T-helper 2 cell treated with Interferon-gamma antibody and Interleukin-4, amounts not matched to agents 100 ng/mL and 5 ng/mL, for 36 hours (primary cell): ENCODE data around the gene CLHC1. TPM values are rescaled to one million over a fixed set of nuclear protein-coding genes. Genes with fewer than 3 reads are reported as not detected.
"Not testable (repeated sequence)": the region's sequence is repeated elsewhere in the genome, so short reads cannot be mapped to it uniquely, and the experiment has no call there.

ENCODE experiments used
- intact Hi-C: fragments of 100-400 bp; cut with micrococcal nuclease; formaldehyde crosslinking; loops from one replicate; pipeline ENCODE4 v1.15.1; 2023
- total RNA-seq: library from RNA; stranded (reverse); gene quantifications from 2 replicates; pipeline ENCODE4 v1.2.3, GENCODE V29; 2022

CLHC1 gene
- total RNA-seq, 1 donor from 2014 or later = 14.6 TPM

DNA sequence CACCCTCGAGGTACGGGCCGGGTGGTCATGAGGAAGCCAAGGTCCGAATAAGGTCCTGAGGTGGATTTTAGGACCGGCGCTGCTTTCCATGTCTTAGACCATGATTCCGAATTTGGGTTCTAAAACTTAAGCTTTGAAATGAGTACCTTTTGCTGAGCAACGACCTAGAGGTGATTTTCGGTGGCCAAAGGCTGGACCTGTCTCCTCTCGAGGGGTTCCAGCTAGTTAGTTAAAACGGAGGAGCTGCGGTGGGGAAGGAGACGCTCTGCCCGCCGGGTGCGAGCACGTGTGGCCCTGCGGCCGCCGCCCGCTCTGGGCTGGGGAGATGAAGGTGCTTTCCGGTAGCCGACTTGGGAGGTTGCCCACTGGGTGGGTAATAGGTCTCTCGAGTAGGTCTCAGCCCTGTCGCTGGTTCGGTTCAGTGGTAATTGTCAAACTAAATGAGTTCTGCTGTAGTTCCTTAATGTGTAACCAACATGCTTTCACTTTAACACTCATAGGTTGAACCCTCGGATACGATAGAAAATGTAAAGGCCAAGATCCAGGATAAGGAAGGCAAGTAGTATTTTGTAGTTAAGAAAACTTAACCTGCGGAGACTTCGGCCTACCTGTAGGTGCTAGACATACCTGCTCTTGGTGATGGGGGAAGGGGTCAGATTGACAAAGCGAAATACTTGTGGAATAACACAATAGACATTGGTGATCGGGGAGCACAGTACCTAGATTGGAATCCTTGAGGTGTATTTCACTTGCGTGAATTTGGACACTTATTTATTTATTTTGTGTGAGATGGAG, 967 bp upstream of the CLHC1 start:
- intact Hi-C loops = loop anchor here (1.0 to 5.0 kb wide), 10 partner anchors 10 to 1466 kb away; partner anchors contain the start of genes CFAP36, CHAC2, EML6 and MTIF2

DNA sequence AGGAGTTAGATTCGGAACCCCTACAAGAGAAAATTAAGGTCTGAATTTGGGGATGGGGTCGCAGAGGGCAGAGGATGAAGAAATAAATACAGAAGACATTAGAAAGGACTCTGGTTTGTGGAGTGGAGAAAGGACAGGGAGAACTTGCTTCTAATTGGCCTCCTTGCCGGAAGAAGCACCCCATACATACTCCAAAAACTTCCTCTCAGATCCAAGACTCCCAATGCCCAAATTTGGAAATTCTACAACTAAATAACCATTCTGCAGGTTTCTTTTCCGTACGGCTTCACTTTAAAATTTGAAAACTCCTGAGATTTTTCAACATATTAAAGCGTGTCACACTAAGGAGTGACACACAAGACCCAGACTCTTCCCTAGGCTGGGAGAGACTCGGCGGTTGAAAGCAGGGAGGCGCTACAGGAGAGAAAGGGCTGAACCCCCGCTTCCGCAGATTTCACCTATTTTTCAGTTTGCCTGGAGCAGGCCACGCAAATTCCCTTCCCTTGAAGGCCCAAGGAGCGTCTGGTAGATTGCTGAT, 478 bp downstream of the CLHC1 start:
- intact Hi-C loops = loop anchor here (1.0 to 5.0 kb wide), 10 partner anchors 8 to 1464 kb away; partner anchors contain the start of genes CFAP36, CHAC2, EML6 and MTIF2

DNA sequence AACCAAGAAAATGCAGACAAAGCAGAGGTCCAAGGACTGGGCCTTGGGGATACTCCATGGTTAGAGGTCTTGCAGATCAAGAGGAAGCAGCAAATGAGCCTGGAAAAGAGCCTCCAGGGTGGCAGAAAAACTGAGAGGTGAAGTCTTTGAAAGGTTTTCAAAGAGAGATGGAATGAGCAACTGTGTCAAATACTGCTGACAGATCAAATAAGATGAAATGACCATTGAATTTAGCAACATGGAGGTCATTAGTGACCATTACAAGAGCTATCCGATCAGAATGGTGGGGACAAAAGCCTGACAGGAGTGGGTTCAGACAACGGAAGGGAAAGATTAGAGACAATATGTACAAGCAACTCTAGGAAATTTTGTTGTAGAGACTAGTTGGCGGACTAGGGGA, 1.5 kb downstream of the CLHC1 start:
- intact Hi-C loops = loop anchor here (5.0 kb wide), 3 partner anchors 302 to 1463 kb away; partner anchors contain the start of gene CHAC2

DNA sequence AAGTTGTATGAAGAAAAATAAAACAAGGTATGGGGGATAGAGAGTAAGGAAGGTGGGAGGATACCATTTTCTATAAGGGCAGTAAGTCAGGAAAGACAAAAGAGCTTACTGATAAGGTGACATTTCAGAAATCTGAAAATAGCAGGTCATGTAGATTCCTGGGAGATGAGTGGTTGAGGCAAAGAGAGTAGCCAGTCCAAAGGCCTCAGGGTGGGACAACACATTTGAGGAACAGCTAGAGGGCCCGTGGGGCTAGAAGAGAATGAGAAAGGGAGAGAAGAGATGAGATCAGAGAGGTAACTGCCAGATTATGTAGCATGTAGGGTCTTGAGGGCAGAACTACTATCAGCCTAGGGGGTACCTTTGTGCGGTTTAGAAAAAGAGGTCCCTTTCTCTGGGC, 2.9 kb downstream of the CLHC1 start:
- intact Hi-C loops = no loop called here

DNA sequence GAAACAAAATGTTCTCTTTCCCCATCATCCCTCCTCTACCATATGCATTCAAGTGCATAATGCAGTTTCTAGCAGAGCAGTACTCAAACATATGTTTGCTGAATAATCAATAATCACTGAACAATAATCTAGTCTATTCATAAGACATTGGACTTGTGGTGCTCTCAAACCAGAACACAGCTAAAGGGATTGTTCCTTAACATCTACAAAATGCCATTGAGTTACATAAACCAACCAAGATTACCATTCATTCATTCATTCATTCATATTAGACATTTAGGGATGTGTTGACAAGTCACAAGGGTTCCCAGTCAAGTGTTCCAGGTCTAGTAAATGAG, 3.9 kb downstream of the CLHC1 start:
- intact Hi-C loops = loop anchor here (1.0 kb wide), 1 partner anchor 191 kb away; the partner anchor contains the start of gene CCDC88A

DNA sequence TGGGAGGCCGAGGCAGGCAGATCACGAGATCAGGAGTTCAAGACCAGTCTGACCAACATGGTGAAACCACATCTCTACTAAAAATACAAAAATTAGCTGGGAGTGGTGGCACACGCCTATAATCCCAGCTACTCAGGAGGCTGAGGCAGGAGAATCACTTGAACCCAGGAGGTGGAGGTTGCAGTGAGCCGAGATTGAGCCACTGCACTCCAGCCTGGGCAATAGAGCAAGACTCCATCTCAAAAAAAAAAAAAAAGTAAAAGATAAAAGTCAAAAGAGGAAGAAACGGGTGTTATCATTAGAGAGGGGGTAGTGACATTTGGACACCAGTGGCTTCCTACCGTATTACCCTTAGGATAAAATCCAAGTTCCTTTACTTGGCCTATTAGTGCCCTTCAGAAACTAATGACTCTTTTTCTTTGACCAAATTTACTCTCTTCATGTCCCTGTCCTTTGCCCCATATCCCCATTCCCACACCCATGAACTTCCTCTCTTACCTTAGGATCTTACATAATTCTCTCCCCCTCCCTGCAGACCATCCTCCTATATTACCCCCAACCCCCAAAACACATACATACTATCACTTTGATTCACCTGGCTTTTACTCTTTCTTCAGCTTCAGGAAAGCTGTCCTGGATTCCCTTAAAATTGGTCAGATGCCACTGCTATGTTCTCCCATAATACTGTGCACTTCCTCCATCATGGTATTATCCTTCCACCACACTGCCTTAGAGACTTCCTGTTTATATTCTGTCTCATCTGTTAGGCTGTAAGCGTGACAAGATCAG, 4.5 kb downstream of the CLHC1 start:
- intact Hi-C loops = loop anchor here (1.0 kb wide), 1 partner anchor 192 kb away; the partner anchor contains the start of gene CCDC88A

DNA sequence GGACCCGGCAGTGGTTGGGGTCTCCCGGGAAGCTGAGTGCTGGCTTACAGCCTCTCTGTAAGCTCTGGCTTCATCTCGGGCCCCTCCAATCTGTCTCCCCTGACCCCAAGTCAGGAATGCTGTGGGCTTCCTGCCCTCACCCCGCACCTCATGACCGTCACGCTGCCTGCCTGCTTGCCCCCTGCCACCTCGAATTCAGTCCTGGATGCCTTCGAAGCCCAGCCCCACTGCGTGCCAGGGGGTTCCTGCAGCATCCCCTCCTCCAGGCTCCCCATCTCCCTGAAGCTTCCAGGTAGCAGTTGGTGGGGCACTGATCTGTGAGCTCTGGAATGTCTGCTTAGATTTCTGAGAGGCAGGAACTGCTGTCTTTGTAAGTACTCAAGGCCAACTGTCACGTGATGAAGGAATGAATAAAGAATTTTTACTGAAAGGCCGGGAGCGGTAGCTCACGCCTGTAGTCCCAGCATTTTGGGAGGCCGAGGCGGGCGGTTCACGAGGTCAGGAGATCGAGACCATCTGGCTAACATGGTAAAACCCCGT, 6.5 kb downstream of the CLHC1 start:
- intact Hi-C loops = no loop called here

DNA sequence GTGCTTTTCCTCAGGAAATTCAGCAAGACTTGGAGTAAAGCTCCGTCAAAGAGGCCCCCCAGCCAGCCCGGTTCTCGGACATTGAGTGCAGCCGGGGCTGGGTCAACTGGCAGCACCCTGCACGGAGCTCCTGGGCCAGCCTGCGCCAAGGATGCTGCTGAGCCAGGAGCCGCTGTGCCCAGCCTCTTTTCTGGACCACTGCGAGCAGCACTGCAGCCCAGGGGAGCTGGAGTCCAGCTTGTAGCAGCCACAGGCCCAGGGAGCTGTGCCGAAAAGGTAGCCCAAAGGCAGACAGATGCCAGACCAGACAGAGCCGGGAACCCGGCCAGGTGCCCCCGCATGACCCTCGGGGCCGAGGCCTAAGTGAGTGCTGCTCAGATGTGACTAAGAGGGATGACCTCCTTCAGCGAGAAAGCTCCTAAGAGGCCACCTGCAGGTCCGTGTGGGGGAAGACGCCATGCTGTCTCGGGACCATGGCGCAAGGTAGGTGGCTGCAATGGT, 7.3 kb downstream of the CLHC1 start:
- intact Hi-C loops = loop anchor here (5.0 kb wide), 1 partner anchor 93 kb away; no protein-coding TSS in a partner anchor

DNA sequence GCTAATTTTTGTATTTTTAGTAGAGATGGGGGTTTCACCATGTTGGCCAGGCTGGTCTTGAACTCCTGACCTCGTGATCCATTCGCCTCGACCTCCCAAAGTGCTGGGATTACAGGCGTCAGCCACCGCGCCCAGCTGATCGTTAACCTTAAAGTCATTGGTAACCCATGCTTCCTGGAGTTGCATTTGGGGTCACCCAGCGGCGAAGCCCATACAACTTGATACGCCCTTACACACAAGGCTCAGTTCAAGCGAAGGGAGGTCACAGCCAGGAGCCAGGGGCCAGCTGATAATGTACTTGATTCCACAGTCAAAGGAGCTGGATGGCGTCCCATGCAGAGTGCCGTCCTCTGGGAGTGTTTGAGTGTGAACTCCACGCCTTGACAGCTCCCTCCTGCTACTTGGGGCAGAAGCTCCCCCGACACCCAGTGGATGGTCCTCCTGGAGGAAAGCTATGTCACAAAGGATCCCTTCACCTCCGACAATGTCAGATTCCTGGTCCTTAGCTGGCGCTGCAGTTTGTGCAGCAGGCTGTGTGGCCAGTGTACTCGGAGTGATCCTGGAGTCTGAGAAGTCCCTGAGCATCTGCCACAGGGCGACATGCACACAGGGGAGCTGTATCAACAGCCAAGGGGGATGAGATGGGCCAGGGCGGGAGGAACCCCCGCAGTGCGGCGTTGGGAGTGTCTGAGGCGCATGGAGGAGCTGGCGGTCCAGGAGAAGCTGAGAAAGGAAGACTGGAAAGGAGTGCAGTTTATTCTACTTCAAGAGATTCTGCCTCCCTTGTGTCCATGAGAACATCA, 7.9 kb downstream of the CLHC1 start:
- intact Hi-C loops = loop anchor here (1.0 to 5.0 kb wide), 2 partner anchors 8 to 92 kb away; partner anchors contain the start of genes CLHC1 and RPS27A

DNA sequence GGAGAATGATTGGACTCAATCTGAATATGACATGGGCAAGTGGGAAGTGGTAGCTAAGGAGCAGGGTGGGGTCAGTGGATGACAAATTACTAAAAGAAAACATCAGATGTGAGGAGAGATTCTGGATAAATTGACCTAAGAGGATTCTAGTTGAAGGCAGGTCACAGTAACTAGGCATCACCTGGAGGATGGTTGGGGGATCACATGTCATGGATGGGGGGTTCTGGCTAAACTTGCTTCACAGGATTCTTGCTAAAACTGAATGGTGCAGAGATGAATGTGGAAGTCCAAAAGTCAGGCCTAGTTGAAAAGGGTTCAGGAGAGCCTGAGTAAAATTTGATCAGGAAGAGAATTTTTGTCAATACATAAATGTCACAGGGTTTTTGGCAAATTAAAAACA, 18.3 kb downstream of the CLHC1 start:
- intact Hi-C loops = no loop called here

DNA sequence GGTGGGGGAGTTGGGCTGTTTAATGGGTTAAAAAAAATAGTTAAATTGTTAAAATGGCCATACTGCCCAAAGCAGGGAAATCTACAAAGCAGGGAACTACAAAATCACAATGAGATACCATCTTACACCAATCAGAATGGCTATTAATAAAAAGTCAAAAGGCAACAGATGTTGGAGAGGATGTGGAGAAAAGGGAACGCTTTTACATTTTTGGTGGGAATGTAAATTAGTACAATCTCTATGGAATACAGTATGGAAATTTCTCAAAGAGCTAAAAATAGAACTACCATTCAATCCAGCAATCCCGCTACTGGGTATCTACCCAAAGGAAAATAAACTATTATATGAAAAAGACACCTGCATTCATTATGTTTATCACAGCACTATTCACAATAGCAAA, 27.1 kb downstream of the CLHC1 start:
- intact Hi-C loops = no loop called here

DNA sequence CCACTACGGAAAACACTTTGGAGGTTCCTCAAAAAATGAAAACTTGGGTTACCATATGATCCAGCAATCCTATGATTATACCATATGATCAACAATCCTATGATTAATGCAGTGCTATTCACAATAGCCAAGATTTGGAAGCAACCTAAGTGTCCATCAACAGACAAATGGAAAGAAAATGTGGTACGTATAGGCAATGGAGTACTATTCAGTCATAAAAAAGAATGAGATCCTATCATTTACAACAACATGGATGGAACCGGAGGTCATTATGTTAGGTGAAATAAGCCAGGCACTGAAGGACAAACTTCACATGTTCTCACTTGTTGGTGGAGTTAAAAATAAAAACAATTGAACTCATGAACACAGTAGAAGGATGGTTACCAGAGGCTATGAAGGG, 27.6 kb downstream of the CLHC1 start:
- intact Hi-C loops = no loop called here

DNA sequence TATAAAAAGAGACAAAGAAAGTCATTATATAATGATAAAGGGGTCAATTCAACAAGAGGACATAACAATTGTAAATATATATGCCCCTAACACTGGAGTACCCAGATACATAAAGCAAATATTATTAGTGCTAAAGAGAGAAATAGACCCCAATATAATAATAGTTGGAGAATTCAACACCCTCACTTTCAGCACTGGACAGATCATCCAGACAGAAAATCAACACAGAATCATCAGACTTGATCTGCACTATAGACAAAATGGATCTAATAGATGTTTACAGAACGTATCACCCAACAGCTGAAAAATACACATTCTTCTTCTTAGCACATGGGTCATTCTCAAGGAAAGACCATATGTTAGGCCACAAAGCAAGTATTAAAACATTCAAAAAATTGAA, 31.7 kb downstream of the CLHC1 start:
- intact Hi-C loops = no loop called here

DNA sequence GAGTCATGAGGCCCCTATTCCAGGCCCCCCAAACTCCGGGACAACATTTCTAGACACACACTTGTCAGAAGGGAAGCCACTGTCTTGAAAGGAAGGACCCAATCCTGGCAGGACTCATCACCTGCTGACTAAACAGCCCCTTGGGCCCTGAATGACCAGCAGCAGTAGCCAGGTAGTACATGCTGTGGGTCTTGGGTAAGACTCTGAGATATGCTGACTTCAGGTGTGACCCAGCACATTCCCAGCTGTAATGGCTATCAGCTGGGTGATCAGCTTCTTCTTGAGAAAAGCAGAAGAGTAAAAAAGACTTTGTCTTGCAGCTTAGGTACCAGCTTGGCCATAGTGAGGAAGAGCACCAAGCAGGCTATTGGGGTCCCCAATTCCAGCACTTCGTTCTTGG, 35.6 kb downstream of the CLHC1 start:
- intact Hi-C loops = no loop called here

DNA sequence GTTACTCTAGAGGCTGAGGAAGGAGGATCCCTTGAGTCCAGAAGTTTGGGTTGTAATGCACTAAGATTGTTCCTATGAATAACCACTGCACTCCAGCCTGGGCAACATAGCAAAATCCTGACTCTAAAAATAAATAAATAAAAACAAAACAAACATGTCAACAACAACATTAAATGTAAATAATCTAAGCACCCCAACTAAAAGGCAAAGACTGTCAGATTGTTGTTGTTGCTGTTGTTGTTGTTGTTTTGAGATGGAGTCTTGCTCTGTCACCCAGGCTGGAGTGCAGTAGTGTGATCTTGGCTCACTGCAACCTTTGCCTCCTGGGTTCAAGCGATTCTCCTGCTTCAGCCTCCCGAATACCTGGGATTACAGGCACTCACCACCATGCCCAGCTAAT, 40.2 kb downstream of the CLHC1 start:
- intact Hi-C loops = not testable (repeated sequence)

DNA sequence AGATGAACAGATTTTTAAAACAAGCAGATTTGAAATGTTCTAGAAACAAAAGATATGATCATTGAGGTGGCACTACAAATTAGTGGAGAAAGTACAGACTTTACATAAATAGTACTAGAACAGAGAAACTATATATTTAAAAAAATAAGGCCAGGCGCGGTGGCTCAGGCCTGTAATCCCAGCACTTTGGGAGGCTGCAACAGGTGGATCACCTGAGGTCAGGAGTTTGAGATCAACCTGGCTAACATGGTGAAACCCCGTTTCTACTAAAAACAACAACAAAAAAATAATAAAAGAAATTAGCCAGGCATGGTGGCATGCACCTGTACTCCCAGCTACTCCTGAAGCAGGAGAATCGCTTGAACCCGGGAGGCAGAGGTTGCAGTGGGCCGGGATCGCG, 45.3 kb downstream of the CLHC1 start:
- intact Hi-C loops = not testable (repeated sequence)

DNA sequence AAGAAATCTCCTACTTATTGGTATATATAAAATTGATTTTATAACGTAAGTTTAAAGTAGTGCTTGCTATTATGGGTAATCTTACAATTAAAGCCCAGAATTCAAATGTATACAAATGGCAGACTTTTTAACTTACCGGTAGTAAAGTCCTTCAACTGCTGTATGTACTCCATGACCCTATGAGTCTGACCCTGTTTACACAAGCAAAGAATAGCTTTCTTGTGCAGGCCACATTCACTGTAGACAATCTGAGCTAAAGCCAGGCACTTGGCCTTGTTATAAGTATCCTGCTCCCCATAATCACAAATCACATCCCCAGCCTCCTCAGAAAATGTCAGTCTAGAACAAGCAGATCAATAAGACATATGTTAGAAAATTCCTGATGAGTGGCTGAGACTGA, 51.7 kb downstream of the CLHC1 start:
- intact Hi-C loops = no loop called here

DNA sequence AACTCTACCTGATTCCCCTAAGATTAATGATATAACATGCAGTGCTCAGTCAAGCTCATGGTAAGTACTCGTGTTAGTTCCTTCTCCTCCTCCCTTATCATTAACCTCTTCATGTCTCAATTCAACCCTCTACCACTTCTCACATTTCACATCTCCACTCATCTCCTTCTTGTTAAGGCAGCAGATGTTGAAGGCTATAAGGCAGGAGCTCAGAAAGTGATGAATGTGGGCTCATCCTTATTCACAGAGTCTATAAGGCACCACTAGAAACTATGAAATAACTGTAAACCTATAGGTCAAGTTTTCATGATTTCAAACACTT, 56.0 kb downstream of the CLHC1 start:
- intact Hi-C loops = loop anchor here (10.0 kb wide), 2 partner anchors 341 to 501 kb away; no protein-coding TSS in a partner anchor

DNA sequence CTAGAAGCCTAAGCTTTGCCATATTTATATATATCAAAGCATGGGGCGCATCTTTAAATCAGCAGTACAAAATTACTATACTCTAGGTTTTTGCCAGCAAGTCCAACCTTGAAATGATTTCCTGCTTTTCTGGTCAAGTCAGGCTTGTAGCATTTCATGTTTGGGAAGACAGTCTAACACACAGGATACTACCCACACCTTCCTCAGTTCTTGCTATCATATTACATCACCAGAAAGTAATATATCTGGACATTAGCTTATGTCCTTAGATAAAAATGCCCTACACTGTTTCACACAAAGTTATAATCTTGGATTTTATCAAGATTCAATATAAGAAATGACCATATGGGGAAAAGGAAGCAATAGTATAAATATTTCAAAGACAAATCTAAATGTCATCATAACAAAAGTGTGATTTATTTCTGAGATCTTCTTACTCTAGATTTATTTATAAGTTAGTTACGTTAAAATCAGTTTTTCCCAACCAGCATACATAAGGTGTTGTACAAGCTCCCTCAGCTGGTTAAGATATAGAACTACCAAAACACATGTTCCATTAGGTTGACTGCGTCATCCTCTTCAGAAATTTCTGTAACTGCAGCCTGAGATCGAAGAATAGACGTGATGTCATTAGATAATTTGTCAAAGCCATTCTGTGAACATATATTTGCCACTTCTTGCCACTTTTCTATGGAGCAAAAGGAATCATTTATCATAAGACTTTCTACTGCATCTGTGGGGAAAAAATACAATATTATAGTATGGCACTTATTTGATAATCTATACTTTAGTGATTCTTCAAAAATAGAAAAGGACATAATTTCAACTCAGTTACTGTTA, 56.6 kb downstream of the CLHC1 start:
- intact Hi-C loops = loop anchor here (1.0 to 10.0 kb wide), 4 partner anchors 160 to 501 kb away; no protein-coding TSS in a partner anchor
